Measurements from ENCODE around the gene EIF4EBP3.

Gene EIF4EBP3

GRCh38 chr5:140557136-140557805 is 9.8 kb downstream of the EIF4EBP3 start, which contains the start of gene SRA1:
Gene SRA1, minus strand, starts transcription at chr5:140557473. Its CDS starts 21 bp downstream, at chr5:140557452.
- peak; percentile 75 to 82 for DNase-seq

- no peak for DNase-seq
Measured at GRCh38 chr5:140557965-140558364, 10.5 kb downstream of the EIF4EBP3 start.

GRCh38 chr5:140558542-140558941 is 11.1 kb downstream of the EIF4EBP3 start:
- no peak for DNase-seq

- DNase-seq = no peak
Measured at GRCh38 chr5:140560227-140560626, 12.8 kb downstream of the EIF4EBP3 start.

- DNase-seq = no peak
Measured at GRCh38 chr5:140561753-140562523, 14.5 kb downstream of the EIF4EBP3 start.

GRCh38 chr5:140563596-140563995 is 16.1 kb downstream of the EIF4EBP3 start:
- no peak for DNase-seq

GRCh38 chr5:140564196-140565023 is 16.9 kb downstream of the EIF4EBP3 start, which contains the start of the genes APBB3 and SLC35A4:
Gene APBB3, minus strand, starts transcription at chr5:140564598. Its CDS starts 353 bp downstream, at chr5:140564245.
Gene SLC35A4, plus strand, starts transcription at chr5:140564828. Its CDS starts 2,342 bp downstream, at chr5:140567170.
- peak; percentile 96 to 97 for DNase-seq

GRCh38 chr5:140565024-140565779 is 17.7 kb downstream of the EIF4EBP3 start:
- no peak for DNase-seq

- DNase-seq = no peak
Measured at GRCh38 chr5:140565780-140566095, 18.3 kb downstream of the EIF4EBP3 start.

- no peak for DNase-seq
Measured at GRCh38 chr5:140566665-140567064, 19.2 kb downstream of the EIF4EBP3 start.

GRCh38 chr5:140567136-140567818 is 19.8 kb downstream of the EIF4EBP3 start:
- DNase-seq = no peak

GRCh38 chr5:140567871-140568270 is 20.4 kb downstream of the EIF4EBP3 start:
- no peak for DNase-seq

GRCh38 chr5:140568443-140569063 is 21.1 kb downstream of the EIF4EBP3 start:
- DNase-seq = no peak

- no peak for DNase-seq
Measured at GRCh38 chr5:140569197-140569596, 21.7 kb downstream of the EIF4EBP3 start.

GRCh38 chr5:140570058-140570457 is 22.6 kb downstream of the EIF4EBP3 start:
- DNase-seq = no peak

GRCh38 chr5:140570488-140570887 is 23.0 kb downstream of the EIF4EBP3 start:
- no peak for DNase-seq

- DNase-seq = no peak
Measured at GRCh38 chr5:140571105-140571504, 23.6 kb downstream of the EIF4EBP3 start.

- DNase-seq = no peak
Measured at GRCh38 chr5:140573683-140574082, 26.2 kb downstream of the EIF4EBP3 start.

GRCh38 chr5:140574165-140574564 is 26.7 kb downstream of the EIF4EBP3 start:
- no peak for DNase-seq

- peak; percentile 60 to 62 for DNase-seq
Measured at GRCh38 chr5:140575309-140575708, 27.8 kb downstream of the EIF4EBP3 start.

- DNase-seq = no peak
Measured at GRCh38 chr5:140576776-140577201, 29.3 kb downstream of the EIF4EBP3 start.
